Stimulated activated CD4-positive, alpha-beta T cell treated with anti-CD3 and anti-CD28 coated beads, Interleukin-1b, Interleukin-23, amount 100 ng/mL, for 24 hours (primary cell): ENCODE data around the gene SRD5A3.

Experiments
- DNase-seq, 4 experiments: peaks; one replicate each; pipeline ENCODE4 v3.0.0-alpha.2; 2020; ENCODE audit warnings: low read depth in 4 of 4, low spot score in 1 of 4

The SRD5A3 gene

DNA sequence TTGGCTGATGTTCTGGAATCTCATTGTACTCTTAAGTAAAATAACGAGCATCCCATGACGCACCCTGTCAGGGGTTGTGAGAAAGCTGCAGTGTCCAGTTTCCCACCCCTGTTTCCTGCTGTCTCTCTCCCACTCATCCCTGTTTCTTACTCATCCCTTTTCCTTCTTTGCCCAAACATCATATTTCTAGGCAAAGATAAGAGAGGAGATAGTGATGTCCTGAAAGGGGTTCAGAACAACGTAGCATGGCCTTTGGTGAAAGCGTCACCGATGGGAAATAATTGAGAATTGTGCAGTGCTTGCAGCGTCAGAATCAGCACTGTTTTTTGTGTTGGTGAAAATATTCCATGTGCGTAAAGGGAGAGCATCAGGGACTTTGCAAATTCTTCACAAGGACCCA, 26.2 kb downstream of the SRD5A3 start:
- DNase-seq: no peak

GRCh38 chr4:55373461-55373860, 27.4 kb downstream of the SRD5A3 start:
- no peak for DNase-seq

DNA sequence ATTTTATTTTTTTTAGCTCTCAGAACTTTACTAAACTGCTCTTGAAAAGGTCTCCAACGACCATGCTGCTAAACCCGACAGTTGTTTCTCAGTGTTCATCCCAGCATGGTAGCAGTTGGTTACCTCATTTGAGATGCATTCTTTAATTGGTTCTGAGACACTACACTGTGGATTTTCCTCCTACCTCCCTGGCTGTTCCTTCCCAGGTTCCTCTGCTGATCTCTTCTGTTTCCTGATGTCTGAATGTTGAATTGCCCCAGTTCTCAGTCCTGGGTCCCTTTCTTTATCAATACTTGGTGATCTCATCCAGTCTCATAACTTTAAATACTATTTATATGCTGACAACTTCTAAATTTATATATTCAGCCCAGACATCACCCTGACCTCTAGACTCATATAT, 30.7 kb downstream of the SRD5A3 start:
- DNase-seq: no peak

DNA sequence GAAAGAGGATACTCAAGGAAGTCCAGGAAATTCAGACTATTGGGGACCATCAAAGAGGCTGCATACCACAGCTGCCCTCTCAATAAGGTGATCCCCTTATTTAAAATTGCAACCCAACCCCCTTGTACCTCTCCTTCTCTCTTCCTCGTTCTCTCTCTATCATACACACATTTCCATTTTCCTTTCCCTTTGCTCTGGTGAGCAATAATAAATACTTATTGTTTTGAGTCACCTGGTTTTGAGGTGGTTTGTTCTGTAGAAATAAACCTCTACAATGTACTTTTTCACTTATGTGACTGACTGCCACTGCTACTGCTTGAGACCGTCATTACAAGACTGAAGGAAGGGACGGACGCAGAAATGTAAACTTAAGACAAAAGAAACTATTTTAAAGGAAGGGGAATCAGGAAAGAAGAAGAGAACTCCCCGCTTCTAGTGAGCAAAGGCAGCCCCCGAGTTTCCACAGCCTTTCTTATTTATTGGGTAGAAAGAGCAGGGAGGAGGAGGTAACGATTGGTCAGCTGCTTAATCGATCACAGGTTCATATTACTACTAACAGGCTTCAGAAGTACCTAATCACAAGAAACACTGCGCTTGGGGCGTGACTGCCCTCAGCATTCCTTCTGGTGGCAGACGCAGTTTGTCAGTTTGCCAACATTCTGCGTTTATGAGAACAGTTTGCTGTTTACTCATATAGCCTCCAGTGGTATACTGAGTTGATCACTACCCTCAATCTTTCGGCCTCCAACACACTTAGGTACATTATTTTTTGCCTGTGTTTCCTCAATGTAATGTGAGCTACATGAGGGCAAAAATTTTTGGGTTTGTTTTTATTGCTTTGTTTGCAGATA, 32.8 kb downstream of the SRD5A3 start:
- DNase-seq: no peak

GRCh38 chr4:55380576-55380975, 34.5 kb downstream of the SRD5A3 start:
- DNase-seq: no peak

- DNase-seq: no peak
Observed at GRCh38 chr4:55381502-55381901, 35.5 kb downstream of the SRD5A3 start.

GRCh38 chr4:55382488-55383003, 36.5 kb downstream of the SRD5A3 start:
- DNase-seq: no peak

GRCh38 chr4:55385201-55385649, 39.2 kb downstream of the SRD5A3 start:
- DNase-seq: no peak

GRCh38 chr4:55386073-55386472, 40.0 kb downstream of the SRD5A3 start:
- DNase-seq: no peak

DNA sequence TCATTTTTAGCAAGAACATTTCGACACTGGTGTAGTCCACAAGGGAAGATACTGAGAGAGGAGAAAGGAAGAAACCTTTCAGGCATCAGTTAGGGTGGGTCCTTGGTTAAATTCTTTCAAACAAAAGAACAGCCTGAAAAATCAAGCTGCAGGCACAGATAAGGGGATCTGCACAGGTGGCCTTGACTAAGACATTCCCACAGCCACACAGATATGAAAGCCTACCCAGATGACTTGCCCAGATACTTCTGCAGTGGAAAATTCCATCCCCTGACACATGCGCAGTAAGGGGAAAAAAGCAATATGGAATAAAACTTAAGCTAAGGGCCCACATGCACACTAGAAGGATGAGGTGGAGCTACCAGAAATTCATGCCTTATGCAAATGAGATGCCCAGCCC, 40.8 kb downstream of the SRD5A3 start:
- DNase-seq: no peak

DNA sequence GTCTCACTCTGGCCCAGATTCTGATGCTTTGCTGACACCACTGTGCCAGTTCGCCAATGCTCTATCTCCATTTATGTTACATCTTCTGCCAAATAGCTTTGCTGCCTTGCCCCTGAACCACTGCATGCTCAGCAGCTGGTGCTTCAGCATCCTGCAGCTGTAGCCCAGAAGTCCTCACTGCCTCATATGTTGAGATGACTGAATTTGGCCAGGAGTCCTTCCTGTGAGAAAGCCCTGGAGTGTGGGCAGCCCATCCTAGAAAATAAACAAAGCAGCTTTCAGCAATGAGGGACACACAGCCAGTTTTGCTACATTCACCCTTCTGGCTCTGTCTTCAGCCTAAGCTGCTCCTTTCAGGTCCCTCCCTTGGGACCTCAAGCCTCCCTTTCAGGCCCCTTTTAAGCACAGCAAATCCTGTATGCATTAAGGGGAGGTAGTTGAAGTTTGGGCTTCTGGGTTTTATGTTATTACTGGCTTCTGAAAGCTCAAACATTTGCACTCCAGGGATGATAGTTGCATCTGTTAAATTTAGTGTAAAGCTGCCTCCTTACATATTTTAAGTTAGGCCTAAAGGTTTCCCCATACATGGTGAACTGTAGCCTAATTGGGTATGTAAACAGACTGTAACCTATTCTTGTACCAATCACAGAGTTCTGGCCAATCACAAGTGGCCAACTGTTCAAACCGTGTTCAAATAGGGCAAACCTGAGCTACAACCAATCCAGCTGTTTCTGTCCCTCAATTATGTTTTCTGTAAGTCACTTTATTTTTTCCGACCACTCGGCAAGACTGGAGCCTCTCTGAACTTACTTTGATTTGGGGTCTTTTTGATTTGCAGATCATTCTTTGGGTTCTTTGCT, 47.6 kb downstream of the SRD5A3 start:
- no peak for DNase-seq

GRCh38 chr4:55395218-55395528, 49.1 kb downstream of the SRD5A3 start:
- DNase-seq: no peak

DNA sequence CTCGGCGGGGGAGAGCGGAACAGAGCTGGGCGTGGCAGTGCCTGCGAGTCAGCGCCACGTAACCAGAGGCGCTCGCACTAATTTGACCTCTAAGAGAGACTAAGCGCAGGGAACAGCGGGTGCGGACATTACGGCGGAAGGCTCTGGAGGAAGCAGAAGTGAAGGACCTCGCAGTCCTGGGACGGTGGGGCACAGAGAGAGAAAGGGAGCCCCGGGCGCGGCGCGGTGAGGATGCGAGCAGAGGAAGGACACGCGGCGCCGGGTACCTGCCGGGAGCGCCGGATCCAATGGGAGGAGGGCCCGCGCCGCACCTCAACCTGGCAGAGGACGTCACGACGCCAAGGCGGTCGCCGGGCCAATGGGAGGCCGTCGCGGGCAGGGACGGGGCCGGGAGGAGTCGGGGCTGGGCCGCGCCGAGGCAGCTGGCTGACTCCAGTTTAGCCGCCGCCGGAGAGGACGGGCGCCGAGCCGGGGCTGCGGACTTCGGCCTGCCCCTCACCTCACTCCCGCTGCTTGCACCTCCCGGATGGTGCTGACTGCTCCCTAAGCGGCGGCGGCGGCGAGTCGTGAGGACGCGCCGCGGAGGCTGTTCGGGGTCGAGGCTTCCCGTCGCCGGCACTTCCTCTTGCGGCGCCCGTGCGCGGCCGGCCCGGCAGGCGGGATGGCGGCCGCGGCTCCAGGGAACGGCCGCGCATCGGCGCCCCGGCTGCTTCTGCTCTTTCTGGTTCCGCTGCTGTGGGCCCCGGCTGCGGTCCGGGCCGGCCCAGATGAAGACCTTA, 49.7 kb downstream of the SRD5A3 start, which contains the start of gene TMEM165:
TSS of gene TMEM165 (plus strand) at position 429 of the 779 bp plus-strand sequence. CDS start at position 662, 233 bp downstream.
- DNase-seq: peak; percentile 73 to 87 (median 80)

- DNase-seq: peak in 1 of 4 experiments; percentile 14
Observed at GRCh38 chr4:55396308-55397125, 50.5 kb downstream of the SRD5A3 start.

- DNase-seq: no peak
Observed at GRCh38 chr4:55397126-55397436, 51.0 kb downstream of the SRD5A3 start.

GRCh38 chr4:55397520-55398321, 51.7 kb downstream of the SRD5A3 start:
- no peak for DNase-seq

DNA sequence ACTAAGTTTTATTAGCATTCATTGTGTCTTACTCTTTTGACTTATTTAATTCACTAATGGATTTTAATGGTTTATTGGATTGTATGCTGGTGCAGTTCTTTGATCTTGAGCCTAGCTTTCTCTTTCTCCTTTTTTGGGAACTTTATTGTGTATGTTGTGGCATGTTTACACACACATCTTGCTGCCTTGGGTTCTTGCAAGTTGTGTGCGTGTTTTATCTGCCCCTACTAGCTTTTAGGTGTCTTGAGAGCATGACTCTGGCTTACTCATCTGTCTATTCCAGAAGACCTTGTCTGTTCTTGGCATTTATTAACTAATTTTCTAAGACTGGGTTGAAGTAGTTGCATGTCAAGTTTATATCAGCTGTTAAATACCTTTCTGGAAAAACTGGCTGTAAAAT, 52.4 kb downstream of the SRD5A3 start:
- DNase-seq: no peak

DNA sequence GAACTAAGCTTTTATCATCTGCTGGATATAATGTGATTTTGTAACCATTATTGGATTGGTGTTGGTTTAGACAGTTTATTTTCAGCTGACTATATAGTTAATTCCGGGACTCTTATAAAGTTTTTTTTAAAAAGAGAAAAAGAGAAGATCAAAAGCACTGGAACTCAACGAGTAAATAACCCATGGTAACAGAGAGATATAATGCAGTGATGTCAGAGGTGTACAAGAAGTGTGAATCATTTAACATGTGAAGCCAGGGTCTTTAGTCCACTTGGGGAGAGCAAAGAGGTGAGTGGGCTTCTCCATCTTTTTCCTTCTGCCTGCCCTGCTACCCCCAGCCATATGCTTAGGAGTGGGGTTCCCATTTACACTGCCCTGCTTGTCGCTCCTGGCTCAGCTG, 52.9 kb downstream of the SRD5A3 start:
- no peak for DNase-seq

- DNase-seq: no peak
Observed at GRCh38 chr4:55399581-55399980, 53.5 kb downstream of the SRD5A3 start.

DNA sequence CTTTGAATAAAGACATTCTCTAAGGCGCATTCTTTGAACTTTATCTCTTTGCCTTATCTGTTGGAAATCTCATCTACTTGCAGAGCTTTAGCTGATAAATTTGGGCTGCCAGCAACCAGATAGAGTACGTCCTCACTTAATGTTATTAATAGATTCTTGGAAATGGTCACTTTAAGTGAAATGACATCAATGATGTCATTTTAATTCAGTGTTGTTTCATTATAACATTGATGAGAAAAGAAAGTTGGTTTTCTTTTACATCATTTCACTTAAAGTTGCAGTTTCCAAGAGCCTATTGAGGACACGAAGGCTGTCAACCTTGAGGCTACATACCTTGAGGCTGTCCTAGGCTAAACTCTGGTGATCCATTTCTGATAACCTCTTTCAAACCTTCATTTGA, 59.0 kb downstream of the SRD5A3 start:
- no peak for DNase-seq
